HG03139 (cell line): ENCODE data around the gene MME.
"Not testable (repeated sequence)": the region's sequence is repeated elsewhere in the genome, so short reads cannot be mapped to it uniquely, and the experiment has no call there.

ENCODE experiments used
- ATAC-seq: cut with Tn5 transposase; IDR thresholded peaks from one replicate; pipeline ENCODE4 v1.9.1; 2021; ENCODE audit not compliant: unreplicated experiment

The MME gene

GRCh38 chr3:155190691-155191090 lies 110.6 kb downstream of the MME start:
- ATAC-seq = no peak

- no peak for ATAC-seq
These were observed 113.0 kb downstream of the MME start for GRCh38 chr3:155192957-155193746.

- ATAC-seq = no peak
These were observed 113.7 kb downstream of the MME start for GRCh38 chr3:155193868-155194267.

GRCh38 chr3:155194973-155195957 lies 115.1 kb downstream of the MME start:
- ATAC-seq = no peak

DNA sequence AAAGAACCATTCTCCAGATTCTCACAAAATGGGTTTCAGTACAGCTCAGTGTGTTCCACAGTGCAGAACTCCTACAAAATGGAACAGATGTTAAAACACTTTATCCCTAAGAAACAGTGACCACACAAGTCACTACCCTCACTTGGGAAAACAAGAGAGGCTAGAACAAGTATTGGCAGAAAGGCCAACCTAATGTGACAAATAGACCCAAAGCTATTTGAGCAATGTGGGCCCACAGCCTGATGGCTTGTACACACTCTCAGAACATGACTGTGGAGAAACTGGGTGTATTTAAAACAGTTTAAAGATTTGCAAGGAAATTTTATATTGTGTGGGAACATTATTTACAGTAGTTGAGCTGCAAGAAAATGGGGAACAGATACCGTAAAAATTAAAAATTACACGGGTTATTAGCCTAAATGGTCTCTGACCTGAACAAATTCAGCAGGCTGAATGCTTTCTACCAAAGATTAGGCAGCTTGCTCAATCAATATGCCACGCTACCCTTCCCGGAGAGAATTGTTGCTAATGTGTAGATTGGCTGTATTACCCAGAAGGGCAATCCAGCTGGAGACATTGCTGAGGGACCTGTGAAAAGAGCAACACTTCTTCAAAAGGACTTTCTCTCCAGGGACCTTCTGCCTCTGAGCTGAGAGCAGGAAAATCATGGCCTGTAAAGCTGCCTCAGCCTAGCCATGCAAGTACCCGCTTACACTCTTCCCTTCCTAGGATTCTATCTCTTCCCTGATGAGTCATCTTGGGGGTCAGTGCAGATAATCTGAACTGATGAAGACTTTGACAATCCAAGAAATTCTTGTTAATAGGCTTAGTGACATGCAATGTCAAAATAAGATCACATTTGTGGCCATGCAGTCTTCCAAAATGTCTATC lies 116.3 kb downstream of the MME start:
- ATAC-seq = no peak

- ATAC-seq = no peak
These were observed 117.7 kb downstream of the MME start for GRCh38 chr3:155197786-155198185.

GRCh38 chr3:155202626-155203025 lies 122.5 kb downstream of the MME start:
- no peak for ATAC-seq

- no peak for ATAC-seq
These were observed 124.7 kb downstream of the MME start for GRCh38 chr3:155204851-155205250.

DNA sequence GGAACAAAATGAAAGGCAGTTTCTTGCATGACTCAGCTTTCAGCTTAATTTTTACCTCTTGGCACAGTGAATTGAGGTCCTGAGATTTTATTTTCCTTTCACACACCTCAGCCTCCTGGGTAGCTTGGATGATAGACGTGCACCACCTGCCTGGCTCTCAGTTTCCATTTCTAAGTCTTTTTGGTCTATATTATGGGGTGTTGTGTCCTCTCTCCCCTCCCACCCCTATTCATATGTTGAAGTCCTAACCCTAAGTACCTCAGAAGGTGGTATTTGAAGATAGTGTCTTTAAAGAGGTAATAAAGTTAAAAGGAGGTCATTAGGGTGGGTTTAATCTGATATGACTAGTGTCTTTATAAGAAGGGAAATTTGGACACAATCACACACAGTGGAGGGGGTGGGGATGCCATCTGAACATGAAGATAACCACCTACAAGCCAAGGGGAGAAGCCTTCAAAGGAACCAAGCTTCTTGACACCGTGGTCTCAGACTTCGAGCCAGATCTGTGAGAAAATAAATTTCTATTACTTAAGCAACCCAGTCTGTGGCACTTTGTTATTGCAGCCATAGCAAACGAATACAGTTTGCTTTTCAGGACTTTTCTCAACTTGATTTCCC lies 128.2 kb downstream of the MME start:
- ATAC-seq = no peak

DNA sequence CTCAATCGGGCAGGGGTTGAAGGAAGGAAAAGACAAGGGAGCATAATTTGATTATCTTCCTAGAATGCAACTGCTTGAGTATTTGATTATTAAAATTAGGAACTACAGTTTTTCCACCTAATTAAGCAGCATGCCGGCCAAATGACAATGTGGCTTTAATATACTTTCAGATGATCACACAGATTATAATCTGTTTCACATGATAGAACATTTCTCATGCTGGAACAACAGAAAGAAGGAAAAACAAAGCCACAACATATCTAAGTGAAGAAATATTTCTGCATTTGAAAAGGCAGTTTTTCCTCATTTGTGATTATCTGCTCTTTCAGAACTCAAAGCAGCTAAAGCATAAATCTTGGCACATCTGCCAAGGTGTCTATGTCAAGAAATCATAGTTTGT lies 130.6 kb downstream of the MME start:
- no peak for ATAC-seq

GRCh38 chr3:155211266-155211665 lies 131.1 kb downstream of the MME start:
- no peak for ATAC-seq

- ATAC-seq = no peak
These were observed 131.8 kb downstream of the MME start for GRCh38 chr3:155211940-155212339.

DNA sequence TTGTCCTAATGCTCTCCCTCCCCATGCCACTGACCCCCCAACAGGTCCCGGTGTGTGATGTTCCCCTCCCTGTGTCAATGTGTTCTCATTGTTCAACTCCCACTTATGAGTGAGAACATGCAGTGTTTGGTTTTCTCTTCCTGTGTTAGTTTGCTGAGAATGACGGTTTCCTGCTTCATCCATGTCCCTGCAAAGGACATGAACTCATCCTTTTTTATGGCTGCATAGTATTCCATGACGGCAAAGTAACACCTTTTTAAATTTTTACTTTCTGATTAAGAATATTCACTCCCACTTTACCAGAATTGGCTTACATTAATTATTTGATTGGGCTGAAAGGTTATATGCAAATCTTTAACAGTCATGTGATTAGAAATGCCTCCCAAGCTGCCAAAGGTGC lies 135.9 kb downstream of the MME start:
- ATAC-seq = not testable (repeated sequence)

GRCh38 chr3:155217591-155217990 lies 137.5 kb downstream of the MME start:
- no peak for ATAC-seq

DNA sequence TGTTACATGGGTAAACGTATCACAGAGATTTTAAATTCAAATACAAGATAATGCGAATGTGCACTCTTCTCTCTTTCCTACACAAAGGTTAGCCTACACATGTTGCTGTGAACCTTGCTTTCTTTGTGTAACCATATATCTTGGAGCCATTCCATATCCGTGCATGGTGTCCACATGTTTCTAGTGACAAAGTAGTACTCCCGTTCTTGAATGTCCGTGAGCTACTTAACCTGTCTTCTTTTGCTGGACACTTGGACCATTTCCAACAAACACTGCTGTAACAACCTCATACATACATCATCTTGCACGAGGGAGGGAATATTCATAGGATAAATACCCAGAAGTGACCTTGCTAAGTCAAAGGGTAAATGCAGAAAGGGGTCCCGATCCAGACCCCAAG lies 138.3 kb downstream of the MME start:
- ATAC-seq = no peak

DNA sequence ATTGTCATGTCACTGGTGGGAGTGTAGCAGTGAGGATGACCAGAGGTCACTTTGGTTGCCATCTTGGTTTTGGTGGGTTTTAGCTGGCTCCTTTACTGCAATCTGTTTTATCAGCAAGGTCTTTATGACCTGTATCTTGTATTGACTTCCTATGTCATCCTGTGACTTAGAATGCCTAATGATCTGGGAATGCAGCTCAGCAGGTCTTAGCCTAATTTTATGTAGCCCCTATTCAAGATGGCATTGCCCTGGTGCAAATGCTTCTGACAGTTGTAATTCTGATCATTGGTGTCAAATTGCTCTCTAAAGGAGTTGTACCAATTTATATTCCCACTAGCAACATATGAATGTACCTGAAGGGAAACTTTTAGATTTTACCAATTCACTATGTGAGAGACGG lies 139.0 kb downstream of the MME start:
- no peak for ATAC-seq

DNA sequence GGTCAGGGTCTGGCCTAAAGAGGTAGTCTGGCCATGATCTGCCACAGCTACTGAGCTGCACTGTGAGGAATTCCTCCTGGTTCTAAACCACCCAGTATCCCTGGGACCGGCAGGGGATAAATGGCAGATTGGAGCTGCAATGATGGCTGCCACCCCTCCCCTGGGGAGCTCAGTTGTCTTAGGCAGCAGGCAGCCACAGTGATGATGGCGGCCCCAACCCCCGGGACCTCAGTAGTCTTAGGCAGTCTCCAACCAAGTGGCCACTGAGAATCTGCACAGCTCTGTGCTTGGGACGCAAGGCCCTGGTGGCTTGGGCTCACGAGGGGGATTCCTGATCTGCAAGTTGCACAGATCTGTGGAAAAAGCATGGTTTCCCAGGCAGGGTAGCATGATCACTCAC lies 145.3 kb downstream of the MME start:
- no peak for ATAC-seq

DNA sequence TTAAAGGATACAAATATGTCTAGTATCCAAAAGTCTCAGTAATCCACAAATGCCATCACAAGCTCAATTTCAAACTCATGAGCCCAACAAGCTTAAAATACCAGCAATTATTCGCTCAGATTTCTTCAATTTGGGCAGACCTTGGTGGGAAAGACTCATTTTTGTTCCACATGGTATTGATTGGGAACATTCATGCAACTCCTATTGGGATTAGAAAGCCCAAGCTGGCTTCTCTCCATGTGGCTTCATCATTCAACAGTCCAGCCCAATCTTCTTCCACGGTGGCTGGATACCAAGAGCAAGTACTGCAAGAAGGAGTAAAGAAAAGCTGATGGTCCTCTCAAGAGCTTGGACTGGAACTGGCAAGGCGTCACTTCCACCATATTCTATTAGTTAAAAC lies 147.0 kb downstream of the MME start:
- no peak for ATAC-seq

DNA sequence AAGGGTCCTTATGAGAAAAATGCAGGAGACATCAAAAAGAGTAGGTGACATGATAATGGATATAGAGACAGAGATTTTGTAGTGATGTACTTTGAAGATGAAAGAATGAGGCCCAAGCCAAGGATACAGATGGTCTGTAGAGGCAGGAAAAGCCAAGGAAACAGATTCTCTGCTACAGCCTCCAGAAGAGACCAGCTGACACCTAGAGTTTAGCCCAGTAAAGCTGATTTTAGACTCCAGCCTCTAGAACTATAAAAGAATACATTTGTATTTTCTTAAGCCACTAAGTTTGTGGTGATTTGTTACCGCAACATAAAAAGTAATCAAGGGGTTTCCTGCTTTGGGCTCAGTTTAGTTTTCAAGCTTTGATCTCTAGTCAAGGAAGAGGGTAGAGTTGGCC lies 148.6 kb downstream of the MME start:
- no peak for ATAC-seq

- no peak for ATAC-seq
These were observed 149.0 kb downstream of the MME start for GRCh38 chr3:155229086-155229485.

- no peak for ATAC-seq
These were observed 150.3 kb downstream of the MME start for GRCh38 chr3:155230382-155230781.
